HepG2 (cell line): Measurements from ENCODE around the gene WDR53. TPM values are rescaled to one million over a fixed set of nuclear protein-coding genes. Genes with fewer than 3 reads are reported as not detected.

Experiments used
- ATAC-seq: fragments of 200-7000 bp; cut with Tn5 transposase; 3 replicates; pipeline ENCODE4 v1.9.1; 2020; ENCODE audit warnings: mild to moderate bottlenecking, moderate library complexity
- BruUV-seq: library from RNA; stranded (reverse); fragments of 400-500 nt; replicated peaks from 2 replicates; lab custom pipeline; 2021; lab: Mats Ljungman, UMichigan
- CTCF ChIA-PET: fragments of 300-600 bp; formaldehyde crosslinking; extraction: SDS; loops from one replicate; lab custom pipeline; 2021; ENCODE audit warnings: low total read pairs, inconsistent platforms, low intra/inter-chr PET ratio; lab: Yijun Ruan, JAX
- POLR2A ChIA-PET: fragments of 350-600 bp; sonication (Branson Sonifier 250); formaldehyde crosslinking; loops from one replicate; lab custom pipeline; 2020; ENCODE audit warnings: antibody characterized with exemption, inconsistent platforms; lab: Yijun Ruan, JAX
- DNase-seq: peaks from one replicate; pipeline ENCODE4 v3.0.0-alpha.2; 2015; ENCODE audit warnings: low spot score
- FAIRE-seq: peaks from 3 replicates; lab custom pipeline; 2011; peaks lifted over from hg19 to GRCh38; lab: Jason Lieb, UNC
- H2AFZ ChIP-seq: one replicate; pipeline ENCODE4 v1.6.1; 2011; ENCODE audit warnings: low read length, inconsistent platforms
- H3K27ac ChIP-seq: fragments of 300-600 bp; 3 replicates; pipeline ENCODE4 v1.8.0; 2011; ENCODE audit warnings: mixed run types, mild to moderate bottlenecking, mixed read lengths, low read length, inconsistent platforms; ENCODE audit not compliant: insufficient read depth; ENCODE audit errors: extremely low read length
- H3K27me3 ChIP-seq, 2 experiments: fragments of 200-600 bp in 1 of 2; 2 replicates in 1 of 2; 3 replicates in 1 of 2; pipeline versions ENCODE4 v1.6.0 to v1.8.0; 2011; ENCODE audit warnings: low read length in 2 of 2, mild to moderate bottlenecking in 2 of 2, moderate library complexity in 2 of 2, inconsistent platforms in 1 of 2; ENCODE audit not compliant: insufficient read depth in 2 of 2, control insufficient read depth in 1 of 2
- H3K36me3 ChIP-seq, 2 experiments: fragments of 200-600 bp in 1 of 2; replicated peaks in 1 of 2; 2 replicates in 1 of 2; 3 replicates in 1 of 2; pipeline versions ENCODE4 v1.5.1 to v1.8.0; 2011; ENCODE audit warnings: low read length in 2 of 2, inconsistent platforms in 1 of 2; ENCODE audit not compliant: insufficient read depth in 2 of 2, control insufficient read depth in 1 of 2
- H3K4me1 ChIP-seq: 2 replicates; pipeline ENCODE4 v1.5.1; 2012; ENCODE audit warnings: low read length, inconsistent platforms; ENCODE audit not compliant: insufficient read depth
- H3K4me2 ChIP-seq: 2 replicates; pipeline ENCODE4 v1.6.0; 2011; ENCODE audit warnings: low read depth, low read length, inconsistent platforms
- H3K4me3 ChIP-seq, 3 experiments: fragments of 200-600 bp in 1 of 3; sonication (generic), shearing (Covaris generic) in 1 of 3; replicated peaks in 1 of 3; 2 replicates each; pipeline ENCODE4 v1.5.1; 2011 to 2016; ENCODE audit warnings: low read length in 3 of 3, inconsistent platforms in 2 of 3, low read depth in 2 of 3, mild to moderate bottlenecking in 2 of 3, control low read depth in 1 of 3, mixed read lengths in 1 of 3; ENCODE audit not compliant: insufficient read depth in 1 of 3
- H3K79me2 ChIP-seq: one replicate; pipeline ENCODE4 v1.6.1; 2011; ENCODE audit warnings: low read length, inconsistent platforms; ENCODE audit not compliant: insufficient read depth
- H3K9ac ChIP-seq: 2 replicates; pipeline ENCODE4 v1.6.0; 2011; ENCODE audit warnings: mild to moderate bottlenecking, low read depth, low read length, inconsistent platforms; ENCODE audit not compliant: insufficient read depth
- H3K9me3 ChIP-seq: 2 replicates; pipeline ENCODE4 v1.5.1; 2012; ENCODE audit warnings: mild to moderate bottlenecking, low read length
- H4K20me1 ChIP-seq: 2 replicates; pipeline ENCODE4 v1.6.0; 2011; ENCODE audit warnings: inconsistent platforms, mild to moderate bottlenecking, low read length, moderate library complexity; ENCODE audit not compliant: insufficient read depth
- CBX1 ChIP-seq: IDR thresholded peaks from one replicate; pipeline ENCODE4 v1.6.1; 2016; ENCODE audit warnings: antibody characterized with exemption, low read depth
- HNF4A ChIP-seq: sonication (generic); formaldehyde crosslinking; IDR thresholded peaks from 2 replicates; pipeline ENCODE4 v1.4.0; 2020; ENCODE audit warnings: missing genetic modification reagents
- HNF4G ChIP-seq, 2 experiments: sonication (generic) in 1 of 2; formaldehyde crosslinking in 1 of 2; IDR thresholded peaks; 2 replicates each; pipeline versions ENCODE4 v1.4.0 to v1.6.1; 2011 to 2020; ENCODE audit warnings: borderline replicate concordance in 2 of 2, low read depth in 2 of 2, mild to moderate bottlenecking in 2 of 2, low read length in 1 of 2, missing genetic modification reagents in 1 of 2, moderate library complexity in 1 of 2
- ZNF121 ChIP-seq: sonication (generic); formaldehyde crosslinking; IDR thresholded peaks from 2 replicates; pipeline ENCODE4 v1.5.0; 2020; ENCODE audit warnings: mild to moderate bottlenecking, missing genetic modification reagents
- WGBS: methylation state at CpG from one replicate; pipeline ENCODE4 v1.1.6; 2017; ENCODE audit warnings: low lambda C conversion rate; 5-methylcytosine and 5-hydroxymethylcytosine counted together
- in situ Hi-C: cut with HindIII; loops from 2 replicates; pipeline ENCODE4 v1.10.0; 2017; ENCODE audit warnings: low pct_unique_long_range_greater_than_20kb; ENCODE audit not compliant: extremely low pct_ligation_motif_present
- intact Hi-C: fragments of 100-400 bp; cut with micrococcal nuclease; formaldehyde crosslinking; loops from one replicate; pipeline ENCODE4 v1.10.0; 2022; ENCODE audit not compliant: unreplicated experiment
- polyA plus RNA-seq, 8 experiments: library from polyadenylated mRNA; depleted of rRNA in 3 of 8; stranded (reverse) in 7 of 8; unstranded in 1 of 8; fragments of >200 nt; fragmentation: Illumina TruSeq in 4 of 8; extraction: Trizol in 4 of 8; gene quantifications; 2 replicates each; pipeline versions ENCODE4 v1.2.1 to v1.2.3, GENCODE V29; 2011 to 2016; ENCODE audit warnings: low read depth in 4 of 8, missing spikeins in 1 of 8, mixed read lengths in 1 of 8; ENCODE audit not compliant: insufficient read depth in 1 of 8
- total RNA-seq, 5 experiments: library from RNA; depleted of rRNA; stranded (reverse); fragments of >200 nt; fragmentation: Illumina TruSeq; extraction: Trizol; gene quantifications; 2 replicates each; pipeline ENCODE4 v1.2.3, GENCODE V29; 2016; ENCODE audit warnings: low read depth in 1 of 5

The WDR53 gene
- total and polyA plus RNA-seq, 2 of the 13 experiments (the other 11 are each of a cell fraction or from before 2014, with no cell fraction given) = 3.5 to 7.7 TPM

DNA sequence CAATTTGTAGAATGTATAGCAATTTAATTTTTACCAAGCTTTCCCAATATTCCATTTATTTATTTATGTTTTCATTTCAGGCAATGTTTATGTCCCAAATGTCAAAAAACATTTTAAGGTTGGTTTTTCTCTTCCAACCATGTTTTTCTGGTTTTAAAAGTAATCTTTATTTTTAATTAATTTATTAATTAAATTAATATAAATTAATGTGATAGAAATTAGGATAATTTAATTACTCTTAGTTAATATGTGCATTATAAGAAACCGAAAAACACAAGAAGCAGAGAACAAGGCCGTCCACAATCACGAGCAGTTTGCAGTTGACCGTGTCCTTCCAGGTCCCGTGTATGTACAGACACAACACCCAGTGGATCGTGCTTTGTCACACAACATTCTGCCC, 34.3 kb upstream of the WDR53 start:
- H3K9ac ChIP-seq = no peak overlapping the region
- H4K20me1 ChIP-seq = no peaks in the 10 kb centered on the region
- no peak overlapping the region for H3K27ac ChIP-seq
- ChIA-PET POLR2A (no interaction called here), CTCF (no interaction called here)
- no peaks in the 10 kb centered on the region for H3K36me3 ChIP-seq
- TF ChIP-seq HNF4G (IDR thresholded peaks at IDR 0.05; ENCODE audit: borderline replicate concordance, low read depth, low read length) (no peak), HNF4G (CRISPR knock-in tag; IDR thresholded peaks at IDR 0.05; ENCODE audit: borderline replicate concordance, low read depth) (no peak), HNF4A (no peak)
- H3K79me2 ChIP-seq = no peaks in the 10 kb centered on the region
- intact Hi-C loops = no loop called here
- H3K4me1 ChIP-seq = peaks cover 34% of the 10 kb centered on the region
- BruUV-seq = no TSS peak
- no peaks in the 10 kb centered on the region for H3K9me3 ChIP-seq
- H3K4me2 ChIP-seq = no peak overlapping the region
- peaks cover 2 to 25% of the 10 kb centered on the region in 2 experiments; a peak in 4 of 5 replicates for H3K27me3 ChIP-seq
- no peak for ATAC-seq
- H3K4me3 ChIP-seq = no peak overlapping the region
- H2AFZ ChIP-seq = no peak overlapping the region
- in situ Hi-C loops = no loop called here
- DNase-seq = no peak
- WGBS = 48% methylated on average over 6 of the region's 6 CpGs
- no peak for FAIRE-seq

DNA sequence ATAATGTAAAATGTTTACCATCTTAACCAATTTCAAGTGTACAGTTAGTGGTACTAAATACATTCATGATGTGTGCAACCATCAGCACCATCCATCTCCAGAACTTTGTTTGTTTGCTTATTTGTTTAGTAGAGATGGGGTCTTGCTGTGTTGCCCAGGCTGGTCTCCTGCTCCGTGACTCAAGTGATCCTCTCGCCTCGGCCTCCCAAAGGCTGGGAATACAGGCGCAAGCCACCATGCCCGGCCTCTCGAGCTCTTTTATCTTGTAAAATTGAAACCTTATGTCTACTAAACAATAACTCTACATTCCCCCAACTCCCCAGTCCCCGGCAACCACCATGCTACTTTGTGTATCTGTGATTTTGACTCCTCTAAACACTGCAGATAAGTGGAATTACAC, 32.0 kb upstream of the WDR53 start:
- Histone ChIP-seq H3K4me2 (no peak overlapping the region), H3K27ac (no peak overlapping the region), H3K9ac (no peak overlapping the region), H3K4me1 (peaks cover 49% of the 10 kb centered on the region), H2AFZ (no peak overlapping the region), H3K36me3 (no peaks in the 10 kb centered on the region)
- in situ Hi-C loops = no loop called here
- DNase-seq = no peak
- POLR2A ChIA-PET = no interaction called here
- 71% methylated on average over 7 of the region's 7 CpGs for WGBS
- no TSS peak for BruUV-seq
- no peak for TF ChIP-seq CBX1
- TF ChIP-seq ZNF121 = peak; percentile 83
- TF ChIP-seq, all 625 proteins: peak for 1
- FAIRE-seq (no peak), ATAC-seq (no peak)
- Histone ChIP-seq H3K79me2 (no peaks in the 10 kb centered on the region), H3K27me3 (peaks cover 2 to 28% of the 10 kb centered on the region in 2 experiments), H4K20me1 (no peaks in the 10 kb centered on the region), H3K9me3 (no peaks in the 10 kb centered on the region), H3K4me3 (no peak overlapping the region)
- CTCF ChIA-PET = no interaction called here
- intact Hi-C loops = no loop called here
